ENCODE results near the gene OTOG. TPM values are rescaled to one million over a fixed set of nuclear protein-coding genes. Genes with fewer than 3 reads are reported as not detected.

Gene OTOG
- total RNA-seq, 1 experiment from 2014 or later, result 0.35 TPM

GRCh38 chr11:17604201-17604914, 57.3 kb downstream of the OTOG start:
- H3K36me3 Mint-ChIP-seq (ENCODE audit: insufficient read depth in 1 of 3, low read depth in 3 of 3), result no peaks in the 10 kb centered on the region
- Histone ChIP-seq H2BK5ac (ENCODE audit: insufficient read length, low read length) (no peak overlapping the region), H3K14ac (ENCODE audit: insufficient read depth, low read length) (no peak overlapping the region), H4K5ac (ENCODE audit: insufficient read length, low read depth, low read length) (no peak overlapping the region), H2BK15ac (ENCODE audit: low read depth, low read length) (no peak overlapping the region), H2BK20ac (ENCODE audit: low read depth, low read length, poor library complexity, severe bottlenecking) (no peak overlapping the region), H3K23me2 (ENCODE audit: insufficient read length, low read depth, low read length, poor library complexity, severe bottlenecking) (no peaks in the 10 kb centered on the region), H3K79me1 (ENCODE audit: insufficient read depth, low read depth, low read length, poor library complexity, severe bottlenecking) (no peaks in the 10 kb centered on the region), H3K27ac (ENCODE audit: insufficient read length, low read depth, low read length) (no peak overlapping the region), H3K4me2 (ENCODE audit: insufficient read depth, insufficient read length, low read length) (no peak overlapping the region), H2AFZ (ENCODE audit: low read length) (no peak overlapping the region), H3K9me3 (ENCODE audit: control insufficient read depth, low read depth, low read length) (no peaks in the 10 kb centered on the region), H3T11ph (ENCODE audit: low read length) (no peak overlapping the region), H3K18ac (ENCODE audit: insufficient read length, low read depth, low read length) (no peak overlapping the region), H3K4ac (ENCODE audit: low read depth, low read length) (no peak overlapping the region), H4K8ac (replicated peaks; ENCODE audit: insufficient read length, low read depth, low read length) (no peak overlapping the region), H3K27me3 (ENCODE audit: insufficient read depth, low read length) (no peaks in the 10 kb centered on the region), H3K23ac (ENCODE audit: insufficient read length, low read depth, low read length) (no peak overlapping the region), H2AK5ac (ENCODE audit: insufficient read length, low read length) (no peak overlapping the region), H3K4me1 (ENCODE audit: insufficient read depth, low read length) (no peaks in the 10 kb centered on the region), H2BK12ac (ENCODE audit: insufficient read length, low read depth, low read length) (no peak overlapping the region), H2BK120ac (ENCODE audit: low read depth, low read length, poor library complexity, severe bottlenecking) (no peak overlapping the region), H3K9ac (ENCODE audit: extremely low read depth, insufficient read length, low read length) (no peak overlapping the region), H3K56ac (ENCODE audit: insufficient read length, low read depth, low read length) (no peak overlapping the region), H3K79me2 (ENCODE audit: insufficient read depth, low read length) (no peaks in the 10 kb centered on the region), H4K91ac (ENCODE audit: insufficient read length, low read depth, low read length) (no peak overlapping the region), H4K20me1 (ENCODE audit: control insufficient read depth, insufficient read depth, insufficient read length) (peaks cover 2% of the 10 kb centered on the region)
- no peaks in the 10 kb centered on the region for H3K9me3 Mint-ChIP-seq
- peaks cover 12 to 27% of the 10 kb centered on the region in 2 experiments for H3K4me1 Mint-ChIP-seq
- no peak overlapping the region for H3K4me3 Mint-ChIP-seq
- peaks cover 32% of the 10 kb centered on the region for H3K27me3 Mint-ChIP-seq (ENCODE audit: low read depth)
- TF ChIP-seq CTCF (conservative IDR thresholded peaks at IDR 0.05), result no peak
- no peak overlapping the region for H3K27ac Mint-ChIP-seq
- DNase-seq, result no peak
- no CpG with 5 or more reads among the region's 13 CpGs for WGBS (ENCODE audit: extremely low coverage, insufficient read length, low lambda C conversion rate)
